ENCODE results near the gene ST3GAL2.
"Not testable (repeated sequence)": the region's sequence is repeated elsewhere in the genome, so short reads cannot be mapped to it uniquely, and the experiment has no call there.

The ST3GAL2 gene

DNA sequence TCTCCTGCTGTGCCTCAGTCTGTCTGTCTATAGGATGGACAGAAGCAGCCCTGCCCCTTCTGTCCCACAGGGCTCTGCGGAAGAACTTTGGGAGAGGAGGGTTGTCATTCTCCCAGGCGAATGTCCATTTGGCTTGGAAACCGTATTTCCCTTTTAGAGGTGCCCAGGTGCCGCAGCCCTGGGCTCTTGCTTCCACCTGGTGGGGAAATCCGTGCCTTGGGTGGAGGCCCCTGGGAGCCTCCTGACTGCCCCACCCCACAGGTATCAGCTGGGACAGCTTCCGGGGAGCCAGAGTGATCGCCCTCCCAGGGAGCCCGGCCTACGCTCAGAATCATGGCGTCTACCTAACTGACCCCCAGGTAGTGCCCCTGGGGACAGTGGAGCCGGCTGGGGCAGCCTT is 28.2 kb upstream of the ST3GAL2 start:
- no peak for DNase-seq

DNA sequence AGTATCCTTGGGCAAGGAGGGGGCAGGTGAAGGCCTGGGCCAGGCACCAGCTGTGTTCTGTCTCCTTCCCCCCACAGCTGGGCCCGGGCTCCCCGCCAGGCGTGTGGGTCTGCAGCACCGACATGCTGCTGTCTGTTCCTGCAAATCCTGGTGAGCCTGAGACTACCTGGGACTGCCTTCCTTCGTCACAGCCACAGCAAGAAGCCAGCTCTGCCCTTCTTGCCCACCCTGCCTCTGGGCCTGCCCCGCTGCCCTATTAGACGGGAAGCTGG is 27.8 kb upstream of the ST3GAL2 start:
- no peak for DNase-seq

DNA sequence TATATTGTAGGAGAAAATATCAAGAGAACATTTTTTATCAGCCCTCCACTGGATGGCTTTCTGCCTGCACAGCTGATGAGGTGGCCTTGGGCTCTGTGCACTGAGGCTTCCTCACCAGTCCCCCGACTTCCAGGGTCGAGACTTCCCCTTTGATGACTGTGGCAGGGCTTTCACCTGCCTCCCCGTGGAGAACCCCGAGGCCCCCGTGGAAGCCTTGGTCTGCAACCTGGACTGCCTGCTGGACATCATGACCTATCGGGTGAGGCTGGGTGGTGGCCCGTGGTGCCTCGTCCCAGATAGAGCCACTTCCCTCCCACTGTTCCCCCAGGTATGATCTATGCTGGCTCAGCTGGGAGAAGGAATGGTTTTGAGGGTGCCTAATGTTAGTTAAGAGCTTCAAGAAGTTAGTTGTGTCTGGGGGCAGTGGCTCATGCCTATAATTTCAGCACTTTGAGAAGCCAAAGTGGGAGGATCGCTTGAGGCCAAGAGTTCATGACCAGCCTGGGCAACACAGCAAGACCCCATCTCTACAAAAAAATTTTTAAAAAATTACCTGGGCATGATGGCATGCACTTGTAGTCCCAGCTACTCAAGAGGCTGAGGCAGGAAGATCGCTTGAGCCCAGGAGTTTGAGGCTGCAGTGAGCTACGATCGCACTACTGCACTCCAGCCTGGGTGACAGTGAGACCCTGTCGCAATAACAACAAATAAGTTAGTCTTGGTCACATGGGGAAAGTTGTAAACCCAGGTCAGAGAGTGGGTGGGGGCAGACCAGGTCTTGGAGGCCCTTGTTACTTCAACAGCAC is 27.3 kb upstream of the ST3GAL2 start:
- no peak for DNase-seq

DNA sequence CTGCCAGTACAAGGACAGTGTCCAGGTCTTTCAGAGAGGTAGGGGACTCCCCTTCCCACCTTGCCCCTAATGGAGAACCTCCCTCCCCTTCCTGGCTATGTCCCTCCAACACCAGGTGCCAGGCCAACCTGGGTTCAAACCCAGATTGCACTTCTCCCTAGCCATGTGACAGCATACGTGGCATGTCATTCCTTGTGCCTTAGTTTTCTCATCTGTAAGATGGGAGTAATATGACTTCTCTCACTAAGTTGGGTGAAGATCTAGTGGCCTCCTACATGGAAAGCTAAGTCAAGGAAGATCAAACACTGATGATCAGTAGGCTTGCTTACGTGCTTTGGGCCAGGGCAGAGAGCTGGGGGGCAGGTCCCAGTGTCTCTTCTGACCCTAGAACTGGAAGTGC is 24.3 kb upstream of the ST3GAL2 start:
- no peak for DNase-seq

- DNase-seq = no peak
Measured at GRCh38 chr16:70460737-70461261, 21.9 kb upstream of the ST3GAL2 start.

DNA sequence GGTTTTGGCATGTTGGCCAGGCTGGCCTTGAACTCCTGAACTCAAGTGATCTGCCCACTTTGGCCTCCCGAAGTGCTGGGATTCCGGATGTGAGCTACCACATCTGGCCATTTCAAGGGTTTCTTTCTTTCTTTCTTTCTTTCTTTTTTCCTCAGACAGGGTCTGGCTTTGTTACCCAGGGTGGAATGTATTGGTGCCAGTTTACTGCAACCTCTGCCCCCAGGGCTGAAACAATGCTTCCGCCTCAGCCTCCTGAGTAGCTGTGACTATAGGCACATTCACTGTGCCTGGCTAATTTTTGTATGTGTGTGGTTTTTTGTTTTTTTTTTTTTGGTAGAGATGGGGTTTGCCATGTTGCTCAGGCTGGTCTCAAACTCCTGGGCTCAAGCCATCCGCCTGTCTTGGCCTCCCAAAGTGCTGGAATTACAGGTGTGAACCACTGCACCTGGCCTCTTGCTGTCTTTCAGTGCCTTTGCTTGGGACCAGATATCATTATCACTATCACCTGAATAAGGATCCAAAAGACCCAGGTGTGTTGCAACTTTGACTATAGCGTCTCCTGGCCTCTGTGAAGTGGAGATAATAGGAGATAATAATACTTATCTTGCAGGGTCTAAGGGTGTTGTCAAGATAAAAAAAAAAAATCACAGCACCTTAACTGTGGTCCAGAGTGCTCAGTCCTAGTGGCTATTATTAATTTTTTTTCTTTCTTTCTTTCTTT is 18.7 kb upstream of the ST3GAL2 start:
- no peak for DNase-seq

GRCh38 chr16:70455910-70456309 is 17.0 kb upstream of the ST3GAL2 start:
- DNase-seq = no peak

GRCh38 chr16:70454222-70455034 is 15.5 kb upstream of the ST3GAL2 start, which contains the start of gene FCSK:
FCSK (plus strand) TSS chr16:70454595; CDS start chr16:70463191, 8,596 bp downstream.
- DNase-seq = peak; percentile 34 to 42

DNA sequence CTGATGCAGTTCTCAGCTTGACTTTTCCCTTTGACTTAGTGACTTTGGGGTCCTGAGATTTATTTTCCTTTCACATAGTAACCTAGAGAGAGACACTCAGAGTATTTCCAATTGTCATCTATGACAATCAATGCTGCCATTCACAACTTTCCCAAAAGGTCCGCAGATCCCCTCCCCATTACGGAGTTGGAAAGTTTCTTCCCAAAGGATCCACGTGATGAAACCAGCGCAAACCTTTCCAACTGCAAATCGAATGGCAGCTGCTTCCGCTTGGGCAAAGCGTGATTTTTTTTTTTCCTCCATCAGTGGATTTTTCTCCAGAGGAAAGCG is 15.0 kb upstream of the ST3GAL2 start:
- DNase-seq = no peak

GRCh38 chr16:70453117-70453891 is 14.4 kb upstream of the ST3GAL2 start:
- no peak for DNase-seq

DNA sequence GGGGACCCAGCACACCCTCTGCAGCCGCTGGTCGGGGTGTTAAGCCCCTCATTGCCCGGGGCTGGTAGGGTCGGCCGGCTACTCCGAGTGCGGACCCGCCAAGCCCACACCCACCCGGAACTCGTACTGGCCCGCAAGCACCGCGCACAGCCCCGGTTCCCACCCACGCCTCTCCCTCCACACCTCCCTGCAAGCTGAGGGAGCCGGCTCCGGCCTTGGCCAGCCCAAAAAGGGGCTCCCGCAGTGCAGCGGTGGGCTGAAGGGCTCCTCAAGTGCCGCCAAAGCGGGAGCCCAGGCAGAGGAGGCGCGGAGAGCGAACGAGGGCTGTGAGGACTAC is 12.1 kb upstream of the ST3GAL2 start:
- not testable (repeated sequence) for DNase-seq

DNA sequence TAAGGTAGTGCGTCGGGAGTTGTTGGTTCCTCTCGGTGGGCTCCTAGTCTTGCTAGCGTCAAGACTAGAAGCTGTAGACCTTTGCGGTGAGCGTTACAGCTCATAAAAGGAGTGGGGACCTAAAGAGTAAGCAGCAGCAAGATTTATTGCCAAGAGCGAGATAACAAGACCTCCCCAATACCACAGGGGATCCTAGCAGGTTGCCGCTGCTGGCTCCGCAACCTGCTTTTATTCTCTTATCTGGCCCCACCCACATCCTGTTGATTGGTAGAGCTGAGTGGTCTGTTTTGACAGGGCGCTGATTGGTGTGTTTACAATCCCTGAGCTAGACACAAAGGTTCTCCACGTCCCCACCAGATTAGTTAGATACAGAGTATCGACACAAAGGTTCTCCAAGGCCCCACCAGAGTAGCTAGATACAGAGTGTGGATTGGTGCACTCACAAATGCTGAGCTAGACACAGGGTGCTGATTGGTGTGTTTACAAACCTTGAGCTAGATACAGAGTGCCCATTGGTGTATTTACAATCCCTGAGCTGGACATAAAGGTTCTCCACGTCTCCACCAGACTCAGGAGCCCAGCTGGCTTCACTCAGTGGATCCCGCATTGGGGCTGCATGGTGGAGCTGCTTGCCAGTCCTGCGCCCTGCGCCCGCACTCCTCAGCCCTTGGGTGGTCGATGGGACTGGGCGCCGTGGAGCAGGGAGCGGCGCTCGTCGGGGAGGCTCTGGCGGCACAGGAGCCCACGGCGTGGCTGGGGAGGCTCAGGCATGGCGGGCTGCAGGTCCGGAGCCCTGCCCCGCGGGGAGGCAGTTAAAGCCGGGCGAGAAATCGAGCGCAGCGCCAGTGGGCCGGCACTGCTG is 11.5 kb upstream of the ST3GAL2 start:
- not testable (repeated sequence) for DNase-seq

DNA sequence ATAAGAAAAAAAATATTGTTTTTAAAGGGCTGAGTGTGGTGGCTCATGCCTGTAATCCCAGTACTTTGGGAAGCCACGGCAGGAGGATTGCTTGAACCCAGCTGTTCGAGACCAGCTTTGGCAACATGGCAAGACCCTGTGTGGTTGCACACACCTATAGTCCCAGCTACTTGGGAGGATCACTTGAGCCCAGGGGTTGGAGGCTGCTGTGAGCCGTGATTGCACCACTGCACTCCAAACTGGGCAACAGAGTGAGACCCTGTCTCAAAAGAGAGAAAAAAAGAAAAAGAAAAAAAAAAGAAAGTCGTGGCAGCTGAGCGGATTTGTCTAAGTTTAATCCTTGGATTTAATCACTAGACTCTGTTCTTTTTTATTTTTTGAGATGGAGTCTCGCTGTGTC is 9.2 kb upstream of the ST3GAL2 start:
- DNase-seq = no peak

DNA sequence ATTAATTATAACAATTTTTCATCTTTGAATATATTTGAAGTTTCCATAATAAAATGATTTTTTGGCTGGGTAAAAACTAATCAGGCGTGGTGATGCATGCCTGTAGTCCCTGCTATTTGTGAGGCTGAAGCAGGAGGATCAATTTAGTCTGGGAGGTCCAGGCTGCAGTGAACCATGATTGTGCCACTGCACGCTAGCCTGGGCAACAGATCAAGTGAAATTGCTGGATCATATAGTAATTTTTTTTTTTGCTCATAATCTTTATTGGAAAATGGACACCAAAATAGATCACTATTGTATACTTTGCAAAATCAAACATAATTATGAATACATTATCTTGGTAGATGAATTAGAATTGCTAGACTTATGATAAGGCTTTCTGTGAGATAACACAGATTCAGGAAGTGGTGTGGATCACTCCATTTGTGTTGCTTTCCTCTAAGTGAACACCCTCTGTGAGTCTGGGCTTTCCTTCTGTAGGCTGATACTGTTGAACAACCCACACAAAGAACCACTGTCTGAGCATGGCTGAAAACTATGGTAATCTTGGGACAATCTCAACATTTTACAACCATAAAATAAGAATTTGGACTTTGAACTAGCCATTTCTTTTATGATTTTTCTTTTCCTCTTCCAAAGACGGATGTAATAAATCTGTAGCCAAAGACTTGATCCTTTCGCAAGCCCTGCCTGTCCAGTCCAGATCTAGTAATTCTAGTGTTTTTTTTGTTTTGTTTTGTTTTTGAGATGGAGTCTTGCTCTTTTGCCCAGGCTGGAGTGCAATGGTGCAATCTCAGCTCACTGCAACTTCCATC is 5.6 kb upstream of the ST3GAL2 start:
- no peak for DNase-seq

- no peak for DNase-seq
Measured at GRCh38 chr16:70442344-70442743, 3.4 kb upstream of the ST3GAL2 start.

DNA sequence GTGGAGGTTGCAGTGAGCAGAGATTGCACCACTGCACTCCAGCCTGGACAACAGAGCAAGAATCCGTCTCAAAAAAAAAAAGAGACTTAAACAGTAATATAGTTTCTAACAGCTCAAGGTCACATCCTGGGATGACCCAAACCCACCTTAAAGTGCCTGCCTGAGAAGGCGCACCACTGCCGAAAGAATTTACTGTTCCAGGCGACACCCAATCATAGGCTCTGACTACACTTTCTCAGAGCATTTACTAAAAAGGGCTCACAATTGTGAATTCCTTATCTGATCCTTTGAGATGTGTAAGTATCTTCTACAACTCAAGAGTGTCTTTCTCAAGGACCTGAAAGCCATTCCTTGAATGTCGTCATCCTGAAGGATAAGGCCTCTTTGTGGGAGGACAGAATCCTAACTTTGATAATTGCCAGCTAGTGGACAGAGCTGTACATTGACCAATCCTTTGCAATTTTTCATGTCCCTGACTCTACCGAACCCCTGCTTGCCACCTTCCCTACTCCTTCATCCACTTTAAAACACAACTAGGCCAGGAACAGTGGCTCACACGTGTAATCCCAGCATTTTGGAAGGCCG is 2.6 kb upstream of the ST3GAL2 start:
- DNase-seq = no peak

- DNase-seq = no peak
Measured at GRCh38 chr16:70440009-70440692, 1.3 kb upstream of the ST3GAL2 start.

DNA sequence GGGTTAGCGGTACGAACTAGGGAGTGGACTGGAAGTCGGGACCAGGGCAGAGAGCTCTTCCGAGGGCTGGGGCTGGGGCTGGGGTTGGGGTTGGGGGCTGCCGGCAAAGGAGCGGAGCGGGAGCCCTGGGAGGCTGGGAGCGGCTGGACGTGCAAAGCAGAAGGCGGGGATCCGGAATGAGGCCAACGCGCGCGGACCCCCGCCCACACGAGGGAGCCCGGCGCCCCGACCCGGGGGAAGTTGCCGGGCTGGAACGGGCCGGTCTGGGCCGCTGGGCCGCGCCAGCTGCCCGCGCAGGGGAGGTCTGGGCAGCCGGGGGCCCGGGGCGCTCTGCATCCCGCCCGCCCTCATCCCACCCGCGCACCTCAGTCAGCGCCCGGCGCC is 323 bp downstream of the ST3GAL2 start:
- no peak for DNase-seq

DNA sequence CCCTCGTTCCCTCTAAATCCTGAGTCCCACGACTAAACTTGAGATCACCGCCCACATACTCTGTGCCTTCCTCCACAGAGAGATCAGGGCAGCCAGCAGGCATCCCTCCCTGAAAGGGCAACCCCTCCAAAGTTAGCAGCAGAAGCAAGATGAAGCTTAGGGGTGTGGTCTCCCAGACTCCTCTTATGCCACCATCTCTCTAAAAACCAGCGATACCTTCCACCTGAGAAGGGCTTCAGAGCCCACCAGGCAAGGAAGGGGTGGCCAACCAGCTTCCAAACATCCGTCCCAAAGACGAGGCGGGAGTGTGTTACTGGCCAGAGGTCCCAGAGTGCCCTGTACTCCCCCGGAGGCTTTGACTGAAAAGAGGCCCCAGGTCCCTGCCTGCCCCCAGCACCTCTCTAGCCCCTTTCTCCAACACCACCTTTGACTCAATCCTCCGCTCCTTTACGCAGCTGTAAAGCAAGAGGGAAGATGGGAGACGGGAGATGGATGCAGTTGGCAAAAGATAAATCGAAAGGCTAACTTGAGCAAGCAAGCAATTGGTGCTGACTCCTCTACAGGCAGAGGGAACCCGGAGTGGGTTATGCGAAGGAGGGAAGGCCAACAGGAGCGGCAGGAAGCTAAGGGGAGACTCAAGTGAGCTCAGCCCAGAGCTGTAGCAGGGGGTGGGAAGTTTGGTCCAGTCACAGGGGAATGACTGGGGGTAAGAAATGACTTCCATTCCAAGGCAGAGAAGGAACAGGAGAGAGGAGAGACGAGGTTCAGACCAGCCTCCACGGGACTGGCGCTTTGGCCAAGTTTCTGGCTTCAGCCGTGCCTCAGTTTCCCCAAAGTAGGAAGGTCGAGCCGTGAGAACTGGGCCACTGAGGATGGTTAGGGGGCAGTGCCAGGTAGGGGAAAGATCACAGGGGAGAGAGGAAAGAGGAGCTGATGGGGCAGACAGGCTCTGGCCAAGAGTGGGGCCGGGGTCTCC is 1.0 kb downstream of the ST3GAL2 start:
- no peak for DNase-seq
